A673 (cell line): ENCODE data around the gene ZNF664.

Experiments
- EZH2 ChIP-seq: fragments of 200-600 bp; sonication (generic); IDR thresholded peaks from 2 replicates; pipeline ENCODE4 v1.6.1; 2017; ENCODE audit warnings: borderline replicate concordance, low read depth, mild to moderate bottlenecking, mixed read lengths, antibody characterized with exemption, low read length; ENCODE audit not compliant: poor library complexity, severe bottlenecking
- TF ChIP-seq, protein P1 (sequence below): fragments of 300-800, 200-600 bp; sonication (generic); conservative IDR thresholded peaks from 2 replicates; pipeline ENCODE4 v1.5.1; 2017; ENCODE audit warnings: low read depth, mild to moderate bottlenecking, antibody characterized with exemption, low read length, moderate library complexity, mixed read lengths

DNA sequence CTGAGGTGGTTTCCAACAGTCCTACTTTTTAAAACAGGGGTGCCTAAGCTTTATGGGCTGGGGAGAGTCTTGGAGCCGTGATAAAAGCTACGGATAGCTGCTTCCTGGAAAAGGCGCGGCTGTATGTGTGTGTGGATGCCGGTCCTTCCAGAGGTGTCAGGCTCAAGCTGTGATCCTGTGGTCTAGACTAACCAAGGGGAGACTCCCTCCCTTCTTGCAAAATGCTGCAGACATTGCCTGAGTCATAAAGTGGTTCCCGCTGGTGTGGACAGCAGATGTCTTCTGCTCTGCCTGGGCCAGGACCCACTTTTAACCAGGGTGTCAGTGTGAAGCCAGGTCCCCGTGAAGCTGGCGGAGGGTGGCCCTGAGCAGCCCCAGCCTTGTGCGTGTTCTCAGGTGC, 38.2 kb upstream of the ZNF664 start:
- TF ChIP-seq, protein P1, sequence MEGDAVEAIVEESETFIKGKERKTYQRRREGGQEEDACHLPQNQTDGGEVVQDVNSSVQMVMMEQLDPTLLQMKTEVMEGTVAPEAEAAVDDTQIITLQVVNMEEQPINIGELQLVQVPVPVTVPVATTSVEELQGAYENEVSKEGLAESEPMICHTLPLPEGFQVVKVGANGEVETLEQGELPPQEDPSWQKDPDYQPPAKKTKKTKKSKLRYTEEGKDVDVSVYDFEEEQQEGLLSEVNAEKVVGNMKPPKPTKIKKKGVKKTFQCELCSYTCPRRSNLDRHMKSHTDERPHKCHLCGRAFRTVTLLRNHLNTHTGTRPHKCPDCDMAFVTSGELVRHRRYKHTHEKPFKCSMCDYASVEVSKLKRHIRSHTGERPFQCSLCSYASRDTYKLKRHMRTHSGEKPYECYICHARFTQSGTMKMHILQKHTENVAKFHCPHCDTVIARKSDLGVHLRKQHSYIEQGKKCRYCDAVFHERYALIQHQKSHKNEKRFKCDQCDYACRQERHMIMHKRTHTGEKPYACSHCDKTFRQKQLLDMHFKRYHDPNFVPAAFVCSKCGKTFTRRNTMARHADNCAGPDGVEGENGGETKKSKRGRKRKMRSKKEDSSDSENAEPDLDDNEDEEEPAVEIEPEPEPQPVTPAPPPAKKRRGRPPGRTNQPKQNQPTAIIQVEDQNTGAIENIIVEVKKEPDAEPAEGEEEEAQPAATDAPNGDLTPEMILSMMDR = no peak
- no peak for TF ChIP-seq EZH2
